Measurements from ENCODE around the gene STK38L. TPM values are rescaled to one million over a fixed set of nuclear protein-coding genes. Genes with fewer than 3 reads are reported as not detected.
A peak's percentile ranks its signal among the peaks of the same experiment; 100 is the strongest.

Gene STK38L
- total and polyA plus RNA-seq, 10 donors, result 6.4 to 39.8 (median 26.3) TPM

DNA sequence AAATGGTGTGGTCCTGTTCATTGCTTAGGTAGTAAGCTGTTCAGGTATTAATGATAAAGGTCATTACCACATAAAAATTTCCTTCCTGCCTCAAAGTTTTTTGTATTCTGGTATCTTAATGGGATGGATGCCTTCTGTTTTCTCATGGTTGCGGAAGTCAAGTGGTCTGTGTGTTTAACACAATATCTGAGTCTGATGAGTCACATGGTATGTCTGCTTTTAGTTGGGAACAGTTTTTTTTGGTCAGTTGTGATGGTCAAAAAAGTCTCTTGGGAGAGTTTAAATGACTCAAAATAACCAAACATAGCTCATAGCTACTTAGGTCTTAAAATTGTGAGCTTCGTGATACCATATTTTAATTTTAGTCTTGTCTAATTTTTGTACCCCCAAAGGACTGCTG, 40.7 kb downstream of the STK38L start:
- Histone ChIP-seq H3K4me1 (peaks cover 0 to 20% (median 8%) of the 10 kb centered on the region in 6 donors), H3K9me3 (no peaks in the 10 kb centered on the region), H3K4me3 (no peak overlapping the region), H3K36me3 (peaks cover 0 to 4% (median 0%) of the 10 kb centered on the region in 6 donors), H3K27ac (peak overlapping the region in 4 of 8 donors; percentile 18 to 38 (median 28)), H3K27me3 (replicated peaks in 1 of 7) (no peaks in the 10 kb centered on the region)
- TF ChIP-seq POLR2A (IDR thresholded peaks at IDR 0.05) (no peak), POLR2AphosphoS5 (IDR thresholded peaks at IDR 0.05) (no peak)
- TF ChIP-seq, protein P1, sequence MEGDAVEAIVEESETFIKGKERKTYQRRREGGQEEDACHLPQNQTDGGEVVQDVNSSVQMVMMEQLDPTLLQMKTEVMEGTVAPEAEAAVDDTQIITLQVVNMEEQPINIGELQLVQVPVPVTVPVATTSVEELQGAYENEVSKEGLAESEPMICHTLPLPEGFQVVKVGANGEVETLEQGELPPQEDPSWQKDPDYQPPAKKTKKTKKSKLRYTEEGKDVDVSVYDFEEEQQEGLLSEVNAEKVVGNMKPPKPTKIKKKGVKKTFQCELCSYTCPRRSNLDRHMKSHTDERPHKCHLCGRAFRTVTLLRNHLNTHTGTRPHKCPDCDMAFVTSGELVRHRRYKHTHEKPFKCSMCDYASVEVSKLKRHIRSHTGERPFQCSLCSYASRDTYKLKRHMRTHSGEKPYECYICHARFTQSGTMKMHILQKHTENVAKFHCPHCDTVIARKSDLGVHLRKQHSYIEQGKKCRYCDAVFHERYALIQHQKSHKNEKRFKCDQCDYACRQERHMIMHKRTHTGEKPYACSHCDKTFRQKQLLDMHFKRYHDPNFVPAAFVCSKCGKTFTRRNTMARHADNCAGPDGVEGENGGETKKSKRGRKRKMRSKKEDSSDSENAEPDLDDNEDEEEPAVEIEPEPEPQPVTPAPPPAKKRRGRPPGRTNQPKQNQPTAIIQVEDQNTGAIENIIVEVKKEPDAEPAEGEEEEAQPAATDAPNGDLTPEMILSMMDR (IDR thresholded peaks at IDR 0.05 in 8 of 11, conservative IDR thresholded peaks at IDR 0.05 in 3 of 11), result no peak
- intact Hi-C loops (cut with DNase I; ENCODE audit: low total_unique reads), result no loop called here
- WGBS, 5 donors, result 55 to 83% (median 63%) methylated on average over 2 of the region's 2 CpGs
- no peak for DNase-seq

- intact Hi-C loops (cut with DNase I; ENCODE audit: low total_unique reads), result no loop called here
- TF ChIP-seq, protein P1 (IDR thresholded peaks at IDR 0.05 in 8 of 11, conservative IDR thresholded peaks at IDR 0.05 in 3 of 11), result no peak
- TF ChIP-seq POLR2A (IDR thresholded peaks at IDR 0.05) (no peak), POLR2AphosphoS5 (IDR thresholded peaks at IDR 0.05) (no peak)
- DNase-seq, result no peak
- Histone ChIP-seq H3K36me3 (peaks cover 0 to 3% (median 0%) of the 10 kb centered on the region in 6 donors), H3K4me1 (peaks cover 0 to 19% (median 6%) of the 10 kb centered on the region in 6 donors), H3K4me3 (no peak overlapping the region), H3K9me3 (no peaks in the 10 kb centered on the region), H3K27me3 (replicated peaks in 1 of 7) (no peaks in the 10 kb centered on the region), H3K27ac (peak overlapping the region in 2 of 8 donors; percentile 28 to 38)
- WGBS, 5 donors, result 92 to 93% (median 93%) methylated on average over 1 of the region's 1 CpG
Observed at GRCh38 chr12:27285403-27285802, 41.3 kb downstream of the STK38L start.

DNA sequence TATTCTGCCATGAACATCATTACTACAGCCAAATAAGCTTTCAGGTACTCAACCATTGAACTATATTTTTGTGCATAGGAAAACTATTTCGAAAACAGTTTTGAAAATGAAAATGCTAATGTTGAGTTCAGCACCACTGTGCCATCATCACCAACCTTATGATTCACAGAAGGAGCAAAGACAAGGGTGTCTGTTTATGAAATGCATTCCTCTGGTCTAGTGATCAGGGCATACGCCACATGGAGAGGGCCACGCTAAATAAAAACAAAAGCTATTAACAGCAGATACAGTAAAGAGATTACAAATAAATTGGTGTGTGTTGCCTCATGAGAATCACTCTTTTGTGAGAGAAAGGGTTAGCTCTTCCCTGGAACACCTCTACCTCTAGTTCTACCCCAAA, 45.3 kb downstream of the STK38L start:
- 91 to 97% (median 92%) methylated on average over 3 of the region's 3 CpGs for WGBS, 5 donors
- TF ChIP-seq, protein P1 (IDR thresholded peaks at IDR 0.05 in 8 of 11, conservative IDR thresholded peaks at IDR 0.05 in 3 of 11), result no peak
- TF ChIP-seq POLR2A (IDR thresholded peaks at IDR 0.05) (no peak), POLR2AphosphoS5 (IDR thresholded peaks at IDR 0.05) (no peak)
- Histone ChIP-seq H3K36me3 (no peaks in the 10 kb centered on the region), H3K27me3 (replicated peaks in 1 of 7) (no peaks in the 10 kb centered on the region), H3K4me3 (no peak overlapping the region), H3K27ac (no peak overlapping the region), H3K9me3 (no peaks in the 10 kb centered on the region), H3K4me1 (peaks cover 0 to 38% (median 9%) of the 10 kb centered on the region in 6 donors)
- intact Hi-C loops (cut with DNase I; ENCODE audit: low total_unique reads), result no loop called here
- DNase-seq, result no peak

DNA sequence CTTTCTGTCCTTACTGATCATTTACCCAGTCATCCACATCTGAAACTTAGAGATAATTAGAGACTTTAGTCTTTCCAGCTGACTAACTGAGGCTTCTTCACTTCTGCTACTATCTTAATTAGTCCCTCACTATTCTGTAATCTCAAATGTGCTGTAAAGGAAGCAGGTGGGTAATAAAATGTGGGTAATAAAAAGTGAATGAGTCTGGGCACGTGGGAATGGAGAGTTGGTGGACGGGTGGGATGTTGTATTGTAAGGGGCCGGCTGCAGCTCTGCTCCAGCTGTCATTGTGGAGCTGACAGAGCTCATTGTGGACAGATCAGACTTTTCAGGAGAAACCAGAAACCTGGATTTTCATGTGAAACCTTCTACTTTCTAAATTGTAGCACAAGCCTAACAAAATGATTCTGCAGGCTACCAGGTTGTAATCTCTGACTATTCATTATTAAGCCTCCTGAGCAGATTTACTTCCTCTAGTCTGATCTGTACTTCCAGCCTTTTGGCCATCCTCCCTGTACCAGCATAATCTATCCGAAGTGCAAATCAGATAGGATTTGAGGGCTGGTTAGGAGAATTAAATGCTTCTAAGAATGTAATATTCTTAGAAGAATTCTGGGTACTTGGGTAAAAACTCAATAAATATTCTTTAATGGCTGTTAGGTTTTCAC, 46.5 kb downstream of the STK38L start:
- intact Hi-C loops (cut with DNase I; ENCODE audit: low total_unique reads), result no loop called here
- TF ChIP-seq, protein P1 (IDR thresholded peaks at IDR 0.05 in 8 of 11, conservative IDR thresholded peaks at IDR 0.05 in 3 of 11), result no peak
- TF ChIP-seq POLR2AphosphoS5 (IDR thresholded peaks at IDR 0.05) (no peak), POLR2A (IDR thresholded peaks at IDR 0.05) (no peak)
- Histone ChIP-seq H3K36me3 (no peaks in the 10 kb centered on the region), H3K4me3 (no peak overlapping the region), H3K4me1 (peaks cover 0 to 26% (median under 1%) of the 10 kb centered on the region in 6 donors), H3K27ac (no peak overlapping the region), H3K27me3 (replicated peaks in 1 of 7) (no peaks in the 10 kb centered on the region), H3K9me3 (no peaks in the 10 kb centered on the region)
- WGBS, 5 donors, result 75 to 78% (median 77%) methylated on average over 4 of the region's 4 CpGs
- DNase-seq, result no peak

Data from spleen (tissue), 11 donors.